GDM1 (cell line): ENCODE measurements around the gene DRC3.
"Not testable (repeated sequence)": the region's sequence is repeated elsewhere in the genome, so short reads cannot be mapped to it uniquely, and the experiment has no call there.

Experiments used
- DNase-seq: peaks from one replicate; lab custom pipeline; 2025; lab: John Stamatoyannopoulos, UW

Gene DRC3

DNA sequence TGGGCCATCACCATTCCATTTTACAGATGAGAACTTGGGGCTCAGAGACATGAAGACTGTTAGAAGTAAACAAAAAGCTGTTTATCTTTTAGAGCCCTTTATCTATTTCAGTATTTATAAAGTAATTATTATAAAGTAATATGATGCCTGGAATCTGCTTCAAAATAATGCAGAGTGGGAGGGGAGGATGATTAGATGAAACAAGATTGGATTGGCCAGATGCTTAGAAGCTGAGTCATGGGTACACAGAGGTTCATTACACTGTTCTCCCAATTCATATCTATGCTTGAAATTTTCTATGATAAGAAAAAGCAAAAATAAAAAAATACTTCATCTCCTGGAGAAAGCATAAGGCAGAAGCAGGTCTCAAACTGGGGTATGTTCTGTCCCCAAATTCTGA, 29.8 kb upstream of the DRC3 start:
- DNase-seq, result no peak

DNA sequence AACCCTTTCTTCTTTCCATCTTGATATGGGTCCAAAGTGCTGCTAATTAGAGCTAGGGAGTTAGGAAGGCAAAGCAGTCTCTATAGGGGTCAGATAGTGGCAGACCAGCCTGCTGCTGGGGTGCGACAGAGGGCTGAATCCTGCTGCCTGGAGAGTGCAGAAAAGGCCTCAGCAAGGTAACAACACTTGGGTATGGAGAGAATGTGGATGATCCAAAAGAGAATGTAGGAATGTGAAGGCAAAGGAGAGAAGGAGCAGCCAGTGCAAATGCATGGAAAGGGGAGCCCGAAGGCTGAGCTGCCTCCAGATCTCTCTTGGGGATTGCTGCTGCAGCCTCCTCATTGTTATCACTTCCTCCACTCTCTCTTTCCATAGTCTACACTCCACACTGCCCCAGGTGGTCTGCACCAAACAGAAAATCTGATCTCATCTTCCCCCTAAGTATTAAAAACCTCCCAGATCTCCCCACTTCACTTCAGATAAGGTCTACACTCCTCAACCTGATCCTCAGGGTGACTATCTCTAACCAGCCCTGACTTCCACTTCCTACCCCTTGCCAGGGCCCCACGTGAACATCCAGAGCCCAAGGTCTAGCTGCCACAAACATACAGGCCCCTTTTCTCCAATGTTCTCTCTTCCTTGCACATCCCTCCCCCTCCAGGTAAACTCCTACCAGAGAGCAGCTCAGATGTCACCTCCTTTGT, 29.2 kb upstream of the DRC3 start:
- DNase-seq, result no peak

DNA sequence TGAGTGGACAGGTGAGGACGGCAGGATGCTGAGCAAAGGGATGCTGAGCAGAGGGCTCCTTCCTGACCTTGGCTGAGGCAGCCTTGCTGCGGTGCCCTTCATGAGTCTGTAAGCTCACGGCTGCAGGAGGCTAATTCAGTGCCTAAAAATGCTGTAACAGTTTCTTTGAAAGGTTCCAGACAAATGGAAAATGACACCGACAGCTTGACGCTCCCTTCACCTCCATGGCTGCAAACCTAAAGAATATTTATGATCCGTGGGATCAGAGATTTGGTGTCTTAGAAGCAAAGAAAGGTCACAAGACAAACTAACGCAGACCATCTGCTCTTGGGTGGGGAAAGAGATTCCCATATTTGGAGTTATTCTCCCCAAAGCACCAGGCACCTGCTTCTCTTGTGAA, 28.4 kb upstream of the DRC3 start:
- no peak for DNase-seq

DNA sequence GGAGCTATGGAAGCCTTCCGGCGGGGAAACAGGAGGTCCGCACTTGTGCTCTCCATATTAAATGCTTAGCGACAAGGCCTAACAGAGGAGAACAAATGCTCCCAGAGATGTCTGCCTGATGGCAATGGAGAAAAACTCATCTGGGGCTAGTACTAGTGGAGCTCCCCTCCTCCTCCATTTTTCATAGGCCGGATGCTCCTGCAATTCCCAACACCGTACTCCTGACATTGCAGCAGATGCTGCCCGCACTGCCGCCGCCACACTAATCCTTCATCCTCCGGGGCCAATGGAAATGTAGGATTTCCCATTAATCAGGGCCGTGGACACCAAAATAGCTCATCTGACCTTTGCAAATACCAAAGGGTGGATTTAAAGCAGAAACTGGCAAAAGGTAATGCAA, 27.9 kb upstream of the DRC3 start:
- DNase-seq, result no peak

DNA sequence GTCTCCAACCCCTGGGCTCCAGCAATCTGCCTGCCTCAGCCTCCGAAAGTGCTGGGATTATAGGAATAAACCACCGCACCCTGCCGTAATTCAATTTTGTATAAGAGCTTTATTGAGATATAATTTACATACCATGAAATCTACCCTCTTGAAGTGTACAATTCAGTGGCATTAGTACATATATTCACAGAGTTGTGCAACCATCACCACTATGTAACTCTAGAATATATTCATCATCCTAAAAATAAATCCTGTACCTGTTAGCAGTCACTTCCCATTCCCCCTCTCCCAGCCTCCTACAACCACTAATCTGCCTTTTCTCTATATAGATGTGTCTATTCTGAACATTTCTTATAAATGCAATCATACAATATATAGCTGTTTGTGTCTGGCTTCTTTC, 26.6 kb upstream of the DRC3 start:
- DNase-seq, result no peak

DNA sequence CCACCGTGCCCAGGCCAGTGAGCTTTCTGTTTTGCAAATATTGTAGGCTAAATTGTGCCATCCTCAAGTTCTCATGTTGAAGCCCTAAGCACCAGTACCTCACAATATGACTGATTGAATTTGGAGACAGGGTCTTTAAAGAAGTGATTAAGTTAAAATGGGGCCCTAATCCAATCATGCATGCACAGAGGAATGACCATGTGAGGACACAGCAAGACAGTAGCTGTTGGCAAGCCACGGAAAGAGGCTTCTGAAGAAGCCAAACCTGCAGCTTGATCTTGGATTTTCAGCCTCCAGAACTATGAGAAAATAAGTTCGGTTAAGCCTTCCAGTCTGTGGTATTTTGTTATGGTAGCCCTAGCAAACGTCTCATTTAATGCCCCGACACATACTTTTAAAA, 25.4 kb upstream of the DRC3 start:
- DNase-seq, result no peak

DNA sequence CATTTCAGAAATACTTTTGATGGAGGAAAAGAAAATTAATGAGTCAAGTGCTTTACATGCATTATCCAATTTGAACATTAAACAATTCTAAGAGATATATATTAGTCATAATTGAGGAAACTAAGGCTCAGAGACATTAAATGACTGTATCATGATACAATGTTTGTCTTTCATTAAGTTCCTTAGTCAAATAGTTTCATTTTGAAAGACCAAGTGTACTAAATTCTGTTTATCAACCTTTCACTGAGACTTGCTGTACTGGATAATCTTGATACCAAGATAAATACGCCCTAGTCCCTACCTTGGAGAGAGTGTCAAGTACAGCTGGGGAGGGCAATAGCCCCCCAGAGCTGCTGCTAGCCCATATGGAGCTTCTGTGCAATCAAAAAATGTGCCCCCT, 24.7 kb upstream of the DRC3 start:
- no peak for DNase-seq

DNA sequence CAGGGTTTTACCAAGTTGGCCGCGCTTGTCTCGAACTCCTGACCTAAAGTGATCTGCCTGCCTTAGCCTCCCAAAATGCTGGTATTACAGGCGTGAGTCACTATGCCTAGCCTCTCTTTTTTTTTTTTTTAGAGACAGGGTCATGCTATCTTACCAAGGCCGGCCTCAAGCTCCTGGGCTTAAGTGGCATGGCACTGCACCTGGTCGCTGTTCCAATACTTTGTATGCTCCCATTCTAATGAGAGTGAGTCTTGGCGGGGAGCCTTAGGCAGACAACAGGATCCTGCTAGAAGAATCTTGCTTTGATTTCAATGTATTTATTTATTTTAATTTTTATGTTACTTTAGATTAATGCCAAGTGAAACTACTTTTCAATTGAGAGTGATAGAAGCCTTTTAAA, 22.3 kb upstream of the DRC3 start:
- no peak for DNase-seq

DNA sequence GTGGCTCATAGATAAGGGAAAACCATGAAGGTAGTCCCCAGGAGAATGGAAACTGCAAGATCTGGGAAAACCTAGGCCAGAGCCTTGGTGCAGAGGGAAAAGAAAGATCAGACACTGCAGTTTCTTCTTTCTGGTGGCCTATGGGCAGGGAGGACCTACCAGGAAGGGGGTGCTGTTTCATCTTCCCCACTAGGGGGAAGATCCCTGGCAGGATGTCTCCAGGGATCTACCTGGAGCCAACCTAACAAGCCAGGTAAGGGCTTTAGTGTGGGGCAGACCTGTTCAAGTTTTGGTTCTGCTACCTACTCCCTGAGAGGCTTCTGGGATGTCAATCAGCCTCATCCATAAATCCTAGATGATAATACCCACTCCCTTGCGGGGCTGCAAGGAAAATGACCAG, 21.9 kb upstream of the DRC3 start:
- DNase-seq, result no peak

DNA sequence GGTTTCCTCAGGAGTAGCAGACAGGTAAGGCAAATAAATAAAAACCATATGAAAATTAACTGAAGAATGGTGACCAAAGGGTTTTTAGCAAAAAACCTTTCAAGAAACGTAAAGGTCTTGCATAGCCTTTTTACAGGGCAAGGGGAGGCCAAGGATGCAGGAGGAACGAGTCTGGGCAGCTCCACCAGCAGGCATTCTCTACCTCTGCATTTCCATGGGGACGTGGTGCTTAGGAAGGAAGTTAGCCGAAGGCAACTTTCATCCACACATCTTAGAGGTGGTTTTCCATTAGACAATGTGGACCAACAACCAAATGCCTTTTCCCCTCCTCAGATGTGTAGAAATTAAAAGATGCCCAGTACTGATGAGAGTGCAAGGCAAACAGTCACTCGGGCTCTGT, 21.1 kb upstream of the DRC3 start:
- no peak for DNase-seq

DNA sequence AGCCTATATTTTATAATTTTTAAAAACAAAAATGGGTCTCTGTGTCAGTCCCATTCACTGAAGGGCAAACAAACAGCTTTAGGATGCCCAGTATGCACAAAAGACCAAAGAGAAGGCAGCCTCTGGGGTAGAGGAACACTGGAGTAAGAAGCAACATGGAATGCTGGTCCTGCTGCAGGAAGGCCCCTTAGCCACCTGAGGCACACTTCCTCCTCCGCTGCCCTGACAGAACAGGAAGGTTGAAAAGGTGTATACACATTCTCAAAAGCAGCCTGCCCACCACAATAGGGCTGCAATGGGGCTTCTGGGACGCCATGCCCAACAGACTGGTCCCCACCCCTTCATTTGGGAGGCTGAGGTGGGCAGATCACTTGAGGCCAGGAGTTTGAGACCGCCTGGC, 20.0 kb upstream of the DRC3 start:
- no peak for DNase-seq

DNA sequence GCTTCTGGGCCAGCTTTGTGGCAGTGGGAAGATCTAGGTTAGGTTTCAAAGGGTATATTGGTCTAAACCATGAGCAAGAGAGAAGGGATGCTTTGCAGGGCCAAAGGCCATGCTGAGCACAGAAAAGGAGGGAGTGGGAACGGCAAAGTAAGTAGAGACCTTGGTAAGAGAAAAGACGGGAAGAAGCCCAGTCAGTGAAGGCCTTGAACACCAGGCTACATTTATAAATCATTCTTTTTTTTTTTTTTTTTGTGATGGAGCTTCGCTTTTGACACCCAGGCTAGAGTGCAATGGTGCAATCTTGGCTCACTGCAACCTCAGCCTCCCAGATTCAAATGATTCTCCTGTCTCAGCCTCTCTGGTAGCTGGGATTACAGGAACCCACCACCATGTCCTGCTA, 18.6 kb upstream of the DRC3 start:
- DNase-seq, result no peak

DNA sequence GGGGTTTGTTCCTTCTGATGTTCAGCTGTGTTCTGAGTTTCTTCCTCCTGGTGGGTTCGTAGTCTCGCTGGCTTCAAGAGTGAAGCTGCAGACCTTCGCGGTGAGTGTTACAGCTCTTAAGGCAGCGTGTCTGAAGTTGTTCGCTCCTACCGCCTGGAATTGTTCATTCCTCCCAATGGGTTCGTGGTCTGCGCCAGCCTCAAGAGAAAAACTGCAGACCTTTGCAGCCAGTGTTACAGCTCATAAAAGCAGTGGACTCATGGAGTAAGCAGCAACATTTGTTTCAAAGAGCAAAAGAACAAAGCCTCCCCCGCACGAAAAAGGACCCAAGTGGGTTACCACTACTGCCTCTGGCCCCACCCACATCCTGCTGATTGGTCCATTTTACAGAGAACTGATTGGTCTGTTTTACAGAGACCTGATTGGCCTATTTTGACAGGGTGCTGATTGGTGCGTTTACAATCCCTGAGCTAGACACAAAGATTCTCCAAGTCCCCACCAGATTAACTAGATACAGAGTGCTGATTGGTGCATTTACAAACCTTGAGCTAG, 16.8 kb upstream of the DRC3 start:
- not testable (repeated sequence) for DNase-seq

DNA sequence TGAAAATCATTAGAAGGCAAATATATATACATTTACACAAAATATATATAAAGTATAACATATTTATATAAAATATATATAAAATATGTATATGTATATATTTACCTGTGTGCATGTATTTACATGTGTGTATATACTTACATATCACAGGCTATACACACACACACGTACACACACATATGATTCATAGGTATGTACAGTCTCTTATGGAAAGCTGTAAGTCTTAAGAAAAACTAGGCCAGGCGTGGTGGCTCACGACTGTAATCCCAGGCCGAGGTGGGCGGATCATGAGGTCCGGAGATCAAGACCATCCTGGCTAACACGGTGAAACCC, 15.1 kb upstream of the DRC3 start:
- DNase-seq, result no peak

DNA sequence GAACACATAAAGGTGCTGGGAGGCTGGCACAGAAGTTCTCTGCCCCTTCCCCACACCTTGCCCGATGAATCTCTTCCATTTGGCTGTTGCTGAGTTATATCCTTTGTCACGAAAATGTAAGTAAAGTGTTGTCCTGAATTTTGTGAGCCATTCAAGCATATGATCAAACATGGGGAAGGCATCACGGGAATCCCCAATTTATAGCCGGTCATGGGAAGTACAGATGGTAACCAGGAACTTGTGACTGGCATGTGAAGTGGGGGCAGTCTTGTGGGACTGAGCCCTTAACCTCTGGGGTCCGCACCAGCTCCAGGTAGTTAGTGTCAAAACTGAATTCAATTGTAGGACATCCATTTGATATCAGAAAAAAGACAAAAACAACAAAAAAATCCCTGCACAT, 13.7 kb upstream of the DRC3 start:
- no peak for DNase-seq

DNA sequence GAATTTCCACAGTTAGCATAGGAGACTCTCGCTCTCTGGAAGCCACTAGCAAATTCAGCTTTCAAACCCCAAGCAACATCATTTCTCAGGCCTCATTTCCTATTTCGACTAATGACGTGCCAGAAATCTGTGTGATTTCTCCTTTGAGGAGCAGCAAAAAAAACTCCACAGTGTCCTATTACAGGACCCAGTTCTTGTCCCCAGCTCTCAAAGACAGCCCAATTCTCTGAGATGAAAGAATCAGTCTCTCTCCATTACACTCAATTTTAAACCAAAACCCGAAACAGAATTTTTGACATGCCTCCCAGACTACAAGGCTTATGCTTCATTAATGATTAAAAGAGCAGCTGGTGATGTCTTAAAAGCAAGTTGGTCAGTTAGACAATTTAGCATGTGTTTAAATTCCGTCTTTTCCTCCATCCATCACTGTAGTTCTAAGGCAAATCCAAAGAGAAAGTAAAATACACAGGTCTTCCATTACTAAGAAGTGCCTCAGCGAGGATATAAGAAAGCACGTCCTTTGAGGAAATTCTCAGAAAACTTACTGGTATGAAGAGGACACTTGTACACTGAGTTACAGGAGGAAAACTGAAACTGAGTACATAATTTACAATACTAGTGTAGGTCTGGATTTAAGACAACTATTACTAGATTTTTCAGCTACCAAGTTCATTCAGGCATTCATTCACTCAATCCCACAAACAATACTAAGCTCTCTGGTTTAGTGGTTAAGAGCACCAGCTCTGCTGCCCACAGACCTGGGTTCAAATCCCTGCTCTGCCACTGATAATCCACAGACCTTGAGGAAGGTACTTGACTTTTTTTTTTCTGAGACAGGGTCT, 12.9 kb upstream of the DRC3 start:
- DNase-seq, result no peak

DNA sequence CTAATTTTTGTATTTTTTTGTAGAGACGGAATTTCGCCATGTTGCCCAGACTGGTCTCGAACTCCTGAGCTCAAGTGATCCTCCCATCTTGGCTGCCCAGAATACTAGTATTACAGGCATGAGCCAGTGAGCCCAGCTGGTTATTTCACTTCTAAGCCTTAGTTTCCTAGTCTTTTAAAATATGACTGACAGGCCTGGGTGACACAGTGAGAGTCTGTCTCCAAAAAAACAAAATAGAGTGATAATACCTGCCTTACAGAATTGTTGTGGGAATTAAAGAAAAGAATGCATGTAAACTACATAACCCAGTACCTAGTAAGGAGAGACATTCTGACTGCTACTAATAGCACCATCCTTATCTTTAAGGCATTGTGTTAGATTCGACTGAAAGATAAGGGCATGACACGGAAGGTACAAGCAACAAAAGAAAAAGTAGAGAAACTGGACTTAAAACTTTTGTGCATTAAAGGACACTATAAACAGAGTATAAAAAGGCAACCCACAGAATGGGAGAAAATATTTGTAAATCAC, 12.1 kb upstream of the DRC3 start:
- DNase-seq, result no peak

DNA sequence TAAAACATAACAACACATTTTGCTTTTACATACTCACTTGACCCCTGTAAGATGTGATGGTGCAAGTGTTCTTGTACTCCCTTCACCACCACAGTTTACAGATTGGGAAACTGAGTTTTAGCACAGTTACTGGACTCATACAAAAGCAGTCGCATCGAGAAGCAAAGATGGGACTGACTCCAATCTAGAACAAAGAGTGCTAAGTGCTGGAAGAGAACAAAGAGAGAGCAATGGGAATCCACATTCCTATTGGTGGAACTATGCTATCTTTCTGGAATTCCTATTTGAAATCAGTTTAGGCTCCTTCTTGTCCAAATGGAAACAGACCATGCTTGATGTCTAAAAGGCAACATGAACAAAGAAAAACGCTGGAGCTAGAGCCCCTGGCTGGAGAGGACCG, 9.6 kb upstream of the DRC3 start:
- DNase-seq, result no peak

DNA sequence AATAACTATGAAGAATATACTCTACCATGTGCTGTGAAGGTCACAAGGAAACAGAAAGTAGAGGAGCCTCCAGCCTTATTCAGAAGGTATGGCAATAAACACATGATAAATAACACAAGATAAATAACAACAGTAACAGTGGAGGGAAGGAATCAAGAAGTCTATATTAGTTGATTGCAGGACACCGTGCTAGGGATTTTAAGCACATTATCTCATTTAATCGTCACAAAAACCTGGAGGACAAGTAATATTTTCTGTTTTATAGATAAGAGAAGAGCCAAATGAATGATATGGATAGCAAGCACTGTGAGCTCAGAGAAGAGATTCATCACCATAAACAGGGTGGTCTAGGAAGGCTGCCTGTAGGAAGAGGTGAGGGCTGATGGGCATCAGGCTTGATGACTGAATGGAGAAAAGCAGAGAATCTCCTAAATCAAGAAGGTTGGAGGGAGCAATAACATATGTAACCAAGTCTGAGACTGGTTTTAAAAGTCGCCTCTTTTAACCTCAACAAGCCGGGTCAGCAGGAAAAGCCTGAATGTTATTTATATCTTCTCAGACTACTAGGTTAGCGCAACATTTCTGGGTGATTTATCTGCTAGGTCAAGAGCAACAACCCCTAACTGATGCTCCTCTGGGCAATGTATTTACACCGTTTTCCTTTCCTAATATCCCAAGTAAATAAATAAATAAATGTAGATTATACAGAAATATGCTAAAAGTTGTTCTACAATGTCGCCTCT, 8.8 kb upstream of the DRC3 start:
- no peak for DNase-seq

DNA sequence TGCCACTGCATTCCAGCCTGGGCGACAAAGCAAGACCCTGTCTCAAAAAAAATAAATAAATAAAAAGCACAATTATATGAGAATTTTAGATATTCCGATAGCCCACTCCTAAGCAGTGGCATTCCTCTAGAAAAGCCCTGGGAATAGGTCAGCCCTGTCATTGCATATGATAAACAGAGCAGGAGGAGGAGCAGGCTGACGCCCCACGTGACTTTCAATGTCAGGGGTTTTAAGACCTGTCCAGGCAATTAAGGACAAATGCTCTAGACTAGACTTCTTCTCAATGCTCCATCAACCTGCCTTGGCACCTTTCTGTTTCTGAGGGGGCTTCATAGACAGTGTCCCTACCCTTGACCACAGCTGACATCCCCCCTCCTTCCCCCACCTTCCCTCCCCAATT, 8.0 kb upstream of the DRC3 start:
- DNase-seq, result no peak

DNA sequence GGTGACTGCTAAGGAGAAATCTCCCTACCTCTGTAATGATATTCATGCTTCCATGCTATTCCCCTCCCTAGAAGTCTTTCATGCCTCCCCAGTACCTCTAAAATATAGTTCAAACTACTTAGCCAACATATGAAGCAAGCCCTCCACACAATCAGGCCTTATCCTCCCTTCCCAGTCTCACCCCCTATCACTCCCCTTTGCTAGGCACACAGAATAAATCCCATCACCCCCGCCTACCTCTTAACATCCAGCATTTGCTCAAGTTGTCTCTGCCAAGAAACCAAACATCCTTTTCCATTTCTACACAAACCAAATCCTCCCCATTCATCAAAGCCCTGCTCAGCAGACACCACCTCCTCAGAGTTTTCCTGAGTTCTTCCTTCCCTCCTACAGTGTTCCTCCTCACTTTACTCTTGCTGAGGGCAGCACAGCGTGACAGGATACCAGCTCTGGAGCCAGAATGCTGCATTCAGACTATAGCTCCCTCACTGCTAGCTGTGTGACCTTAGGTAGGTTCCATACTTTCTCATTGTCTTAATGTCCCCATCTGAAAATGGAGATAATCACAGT, 7.4 kb upstream of the DRC3 start:
- no peak for DNase-seq

DNA sequence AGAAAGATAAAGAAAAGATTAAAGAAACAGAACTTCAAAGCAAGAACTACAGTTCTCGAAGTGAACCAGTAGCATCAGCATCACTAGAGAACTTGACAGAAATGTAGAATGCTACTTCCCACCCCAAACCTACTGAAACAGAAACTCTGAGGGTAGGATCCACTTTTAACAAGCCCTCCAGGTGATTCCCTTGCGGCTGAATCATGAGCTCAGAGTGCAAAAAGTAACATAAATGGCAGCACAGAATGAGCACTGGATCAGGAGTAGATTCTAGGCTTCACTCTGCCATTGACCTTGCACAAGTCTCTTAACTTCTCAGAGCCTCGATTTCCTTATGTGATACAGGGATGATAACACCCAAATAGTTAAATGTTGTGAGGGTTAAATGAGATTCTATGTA, 6.3 kb upstream of the DRC3 start:
- no peak for DNase-seq
